GM18909 (cell line): ENCODE measurements around the gene HMCN2.

ENCODE experiments used
- ATAC-seq: cut with Tn5 transposase; IDR thresholded peaks from one replicate; pipeline ENCODE4 v1.9.1; 2021; ENCODE audit warnings: mild to moderate bottlenecking; ENCODE audit not compliant: unreplicated experiment, poor library complexity

HMCN2 gene

DNA sequence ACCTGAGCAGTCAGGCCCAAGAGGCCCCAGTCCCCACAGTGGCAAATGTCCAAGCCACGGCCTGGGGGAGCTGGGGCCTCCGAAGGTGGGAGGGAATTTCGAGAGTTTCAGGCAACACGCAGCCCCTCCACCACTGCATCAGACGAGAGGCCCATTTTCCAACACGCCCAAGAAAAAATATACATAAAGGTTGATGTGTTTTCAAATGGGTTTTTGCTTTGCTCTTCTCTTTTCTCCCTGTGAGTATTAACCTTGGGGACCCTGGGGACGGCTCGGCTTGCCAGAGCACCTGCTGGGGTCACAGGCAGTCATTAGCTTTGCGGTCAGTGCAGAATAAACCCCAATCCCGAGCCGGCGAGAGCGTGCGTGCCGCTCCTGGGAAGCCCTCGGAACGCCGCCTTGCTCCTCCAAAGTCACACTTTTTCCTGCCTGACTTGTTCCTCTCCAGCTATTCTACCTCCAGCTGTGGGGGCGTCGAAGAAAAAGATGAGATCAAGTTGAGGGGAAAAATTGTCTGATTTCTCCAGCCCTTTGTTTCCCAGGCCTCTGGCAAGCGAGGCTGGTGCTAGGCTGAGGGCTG is 210.7 kb downstream of the HMCN2 start:
- ATAC-seq, result no peak

DNA sequence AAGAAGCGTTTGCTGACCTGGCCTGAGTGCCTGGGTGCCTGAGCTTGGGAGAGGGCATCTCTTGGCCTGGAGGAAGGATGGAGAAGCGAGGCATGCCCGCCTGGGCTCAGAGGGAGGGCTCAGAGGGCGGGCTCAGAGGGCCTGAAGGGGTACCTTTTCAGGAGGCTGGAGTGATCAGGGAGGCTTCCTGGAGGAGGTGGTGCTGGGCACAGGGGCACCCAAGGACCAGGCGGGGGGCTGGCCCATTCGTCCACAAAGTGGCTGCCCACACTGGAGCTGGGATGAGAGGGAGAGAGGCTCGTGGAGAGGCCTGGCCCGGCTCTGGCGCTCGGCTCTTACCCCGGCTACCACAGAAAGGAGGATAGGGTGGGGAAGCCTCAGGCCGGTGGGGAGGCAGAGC is 212.0 kb downstream of the HMCN2 start:
- ATAC-seq, result no peak

DNA sequence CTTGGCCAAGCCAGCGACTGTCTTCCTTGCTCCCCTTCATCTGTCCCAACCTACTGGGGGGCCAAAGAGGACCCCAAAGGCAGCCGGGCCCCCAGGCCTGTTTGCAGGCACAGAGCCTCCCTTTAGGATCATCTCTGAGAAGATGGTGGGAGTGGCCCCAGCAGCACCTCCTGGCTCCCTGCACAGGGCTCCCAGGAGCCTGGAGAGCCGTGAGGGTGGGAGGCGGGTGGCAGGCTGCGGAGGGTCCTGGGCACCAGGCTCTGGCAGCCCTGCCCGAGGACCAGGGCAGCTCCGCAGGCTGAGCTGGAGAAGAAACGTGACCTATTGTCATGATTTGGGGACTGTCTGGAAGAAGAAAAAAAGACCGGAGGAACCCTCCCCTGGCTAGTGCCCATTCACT is 212.6 kb downstream of the HMCN2 start:
- no peak for ATAC-seq

DNA sequence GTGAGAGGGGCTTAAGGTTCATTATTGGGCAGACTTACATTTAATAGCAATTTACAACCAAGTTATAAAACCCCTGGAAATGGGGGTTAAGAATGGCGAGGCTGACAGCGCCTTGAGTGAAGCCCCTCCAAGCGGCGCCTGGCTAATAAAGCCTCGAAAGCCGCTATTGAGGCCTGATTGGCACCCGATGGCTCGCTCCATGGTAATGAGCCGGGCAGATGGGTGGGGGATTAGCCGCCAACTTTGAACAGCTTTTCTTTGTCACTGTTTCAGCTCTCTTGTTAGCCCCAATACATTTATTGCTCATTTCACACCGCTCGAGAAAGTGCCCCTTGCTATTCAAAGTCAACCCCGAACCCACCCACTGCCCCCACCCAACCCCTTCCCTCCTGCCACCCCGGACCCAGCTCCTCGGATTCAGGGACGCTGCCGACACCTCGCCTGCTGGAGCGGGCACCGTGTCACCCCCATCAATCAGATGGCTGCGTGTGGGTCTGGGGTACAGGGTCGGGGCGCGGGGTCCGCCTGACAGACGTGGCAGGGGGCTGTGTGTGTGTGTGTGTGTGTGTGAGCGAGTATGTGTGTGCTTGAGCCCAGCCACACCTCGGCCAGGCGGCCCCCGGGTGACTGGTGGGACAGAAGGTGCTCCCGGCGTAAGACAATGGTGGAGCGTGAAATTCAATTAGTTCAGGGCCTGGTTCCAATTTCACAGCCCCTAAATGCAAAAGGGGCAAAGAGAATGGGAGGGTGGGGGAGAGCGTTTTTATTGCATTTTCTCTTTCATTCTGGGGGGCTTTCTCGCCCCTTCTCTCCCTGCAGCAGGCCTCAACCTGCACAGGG is 213.4 kb downstream of the HMCN2 start:
- ATAC-seq, result no peak

DNA sequence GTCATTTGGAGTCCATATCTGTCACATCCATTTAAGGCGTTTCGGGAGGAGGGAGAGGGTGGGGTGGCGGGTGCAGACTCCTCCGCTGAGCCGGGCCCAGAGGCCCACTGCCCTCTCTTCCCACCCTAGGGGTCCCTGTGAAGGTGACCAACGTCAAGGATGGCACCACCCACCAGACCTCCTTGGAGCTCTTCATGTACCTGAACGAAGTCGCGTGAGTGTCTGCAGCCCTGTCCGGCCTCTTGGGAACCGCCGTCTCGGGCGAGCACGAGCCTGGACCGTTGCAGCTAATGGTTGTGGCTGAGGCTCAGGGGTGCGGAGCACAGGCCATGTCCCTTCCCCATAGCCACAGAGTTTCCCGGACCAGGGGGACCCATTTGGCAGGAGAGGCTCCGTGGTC is 214.0 kb downstream of the HMCN2 start:
- ATAC-seq, result no peak

DNA sequence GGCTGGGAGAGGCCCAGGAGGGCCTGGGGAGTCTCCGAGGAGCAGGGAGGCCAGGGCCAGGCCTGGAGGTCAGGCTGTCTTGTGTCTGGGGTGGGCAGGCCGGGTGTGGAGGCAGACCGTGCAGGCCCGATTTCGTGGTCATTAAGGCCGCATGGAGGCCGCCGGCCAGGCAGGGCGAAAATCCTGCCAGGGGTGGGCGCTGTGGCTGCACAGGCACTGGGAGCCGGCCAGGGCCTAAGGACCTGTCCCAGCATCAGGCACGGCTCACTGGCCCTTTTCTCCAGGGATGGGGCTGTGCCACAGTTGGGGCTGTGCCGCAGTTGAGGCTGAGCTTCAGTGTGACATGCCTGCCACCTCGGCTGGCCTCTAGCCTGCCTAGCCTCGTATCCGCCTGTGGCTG is 215.1 kb downstream of the HMCN2 start:
- ATAC-seq, result no peak

DNA sequence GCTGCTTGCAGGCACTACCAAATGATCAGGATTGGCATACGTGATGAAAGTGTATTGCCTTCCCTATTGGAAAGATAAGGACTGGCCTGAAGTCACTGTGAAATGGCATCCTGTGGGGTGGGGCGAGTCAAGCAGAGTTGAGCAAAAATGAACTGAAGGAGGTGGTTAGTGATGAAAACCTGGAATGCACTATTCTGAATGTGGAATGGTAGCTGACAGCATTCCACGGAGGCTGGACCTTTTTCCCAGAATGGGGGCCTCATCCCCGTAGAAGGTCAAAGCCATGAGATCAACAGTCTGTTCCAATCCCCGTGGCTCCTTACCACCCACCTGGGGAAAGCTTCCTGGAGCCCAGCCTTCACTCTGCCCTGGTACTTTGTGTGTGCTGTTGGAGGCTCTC is 216.9 kb downstream of the HMCN2 start:
- no peak for ATAC-seq

DNA sequence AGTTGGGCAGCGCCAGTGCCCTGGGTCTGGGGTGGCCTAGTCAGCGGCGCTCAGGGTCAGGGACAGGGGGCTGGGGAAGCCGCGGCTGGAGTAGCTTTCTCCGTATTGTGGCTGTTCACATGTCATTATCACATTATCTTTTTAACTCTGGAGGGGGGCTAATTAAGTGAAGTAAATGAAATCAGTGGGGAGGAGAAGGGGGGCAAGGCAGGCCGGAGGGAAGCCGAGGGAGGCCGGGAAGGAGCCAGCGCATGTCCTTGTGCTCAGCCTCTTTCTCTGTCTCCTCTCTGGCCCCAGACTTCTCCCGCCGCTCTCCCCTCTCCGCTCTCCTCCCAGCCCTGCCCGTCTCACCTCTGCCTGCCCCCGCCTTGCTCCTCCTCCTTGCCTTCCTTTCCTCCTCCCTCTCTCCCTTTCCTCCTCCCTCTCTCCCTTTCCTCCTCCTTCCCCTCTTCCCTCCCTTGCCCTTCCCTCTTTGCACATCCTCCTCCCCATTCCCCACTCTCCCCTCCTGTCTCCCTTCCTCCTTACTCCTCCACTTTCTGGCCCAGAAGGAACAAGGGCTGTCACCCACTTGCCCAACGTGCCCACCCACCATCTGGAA is 217.9 kb downstream of the HMCN2 start:
- no peak for ATAC-seq
